H1 (cell line): ENCODE results near the gene ERGIC3. TPM values are rescaled to one million over a fixed set of nuclear protein-coding genes. Genes with fewer than 3 reads are reported as not detected.

Source experiments
- CTCF ChIA-PET: fragments of 300-600 bp; sonication (Branson Sonifier 250); formaldehyde crosslinking; loops from one replicate; lab custom pipeline; 2021; ENCODE audit not compliant: partially characterized antibody; lab: Charles Lee
- POLR2A ChIA-PET: fragments of 300-600 bp; sonication (Branson Sonifier 250); formaldehyde crosslinking; loops from one replicate; lab custom pipeline; 2021; ENCODE audit warnings: inconsistent platforms; ENCODE audit not compliant: partially characterized antibody; lab: Charles Lee
- DNase-seq, 2 experiments: peaks; one replicate each; pipeline versions ENCODE4 v3.0.0 to v3.0.0-alpha.2; 2010 to 2022; ENCODE audit warnings: low spot score in 2 of 2, low read depth in 1 of 2, mixed read lengths in 1 of 2
- FAIRE-seq: peaks from 2 replicates; lab custom pipeline; 2011; peaks lifted over from hg19 to GRCh38; lab: Jason Lieb, UNC
- H2AFZ ChIP-seq: 2 replicates; pipeline ENCODE4 v1.8.1; 2012; ENCODE audit warnings: low read length, inconsistent platforms
- H2AK5ac ChIP-seq: 2 replicates; pipeline ENCODE4 v1.6.1; 2013; ENCODE audit warnings: low read depth, low read length
- H2BK120ac ChIP-seq: replicated peaks from 2 replicates; pipeline ENCODE3; 2013; ENCODE audit warnings: low read depth, low read length, inconsistent platforms
- H2BK12ac ChIP-seq: 2 replicates; pipeline ENCODE4 v1.6.1; 2013; ENCODE audit warnings: low read depth, low read length
- H2BK15ac ChIP-seq: 2 replicates; pipeline ENCODE4 v1.6.1; 2013; ENCODE audit warnings: low read length
- H2BK20ac ChIP-seq: 2 replicates; pipeline ENCODE4 v1.6.1; 2013; ENCODE audit warnings: low read length
- H2BK5ac ChIP-seq: 2 replicates; pipeline ENCODE4 v1.6.1; 2013; ENCODE audit warnings: low read depth, low read length
- H3K14ac ChIP-seq: 2 replicates; pipeline ENCODE4 v1.6.1; 2013; ENCODE audit warnings: inconsistent platforms; ENCODE audit not compliant: insufficient read length
- H3K18ac ChIP-seq: 2 replicates; pipeline ENCODE4 v1.6.1; 2013; ENCODE audit warnings: low read length; ENCODE audit errors: extremely low read depth
- H3K23ac ChIP-seq: 2 replicates; pipeline ENCODE4 v1.6.1; 2013; ENCODE audit warnings: inconsistent platforms; ENCODE audit not compliant: insufficient read length
- H3K23me2 ChIP-seq: 2 replicates; pipeline ENCODE4 v1.6.1; 2013; ENCODE audit warnings: low read depth, low read length
- H3K27ac ChIP-seq: 2 replicates; pipeline ENCODE4 v1.6.1; 2011; ENCODE audit warnings: low read depth, low read length, inconsistent platforms
- H3K27me3 ChIP-seq, 4 experiments: replicated peaks in 1 of 4; 1 replicate in 1 of 4; 2 replicates in 3 of 4; pipeline versions ENCODE4 v1.6.1 to v1.8.1; 2011 to 2013; ENCODE audit warnings: low read length in 3 of 4, mild to moderate bottlenecking in 3 of 4, inconsistent platforms in 2 of 4, mixed read lengths in 2 of 4, moderate library complexity in 1 of 4; ENCODE audit not compliant: control insufficient read depth in 3 of 4, insufficient read depth in 3 of 4; ENCODE audit errors: extremely low read depth in 1 of 4
- H3K36me3 ChIP-seq, 4 experiments: 2 replicates each; pipeline versions ENCODE4 v1.6.1 to v1.8.1; 2011 to 2013; ENCODE audit warnings: mild to moderate bottlenecking in 4 of 4, low read length in 3 of 4, moderate library complexity in 2 of 4, control low read depth in 1 of 4, inconsistent platforms in 1 of 4; ENCODE audit not compliant: insufficient read depth in 4 of 4, control insufficient read depth in 2 of 4
- H3K4ac ChIP-seq: replicated peaks from 2 replicates; pipeline ENCODE3; 2013; ENCODE audit warnings: low read length, low read depth, mixed read lengths, inconsistent platforms; ENCODE audit not compliant: insufficient read length
- H3K4me1 ChIP-seq, 4 experiments: replicated peaks in 1 of 4; 1 replicate in 1 of 4; 2 replicates in 3 of 4; pipeline versions ENCODE4 v1.6.1 to v1.8.1; 2011 to 2013; ENCODE audit warnings: low read length in 3 of 4, inconsistent platforms in 2 of 4, mixed read lengths in 1 of 4; ENCODE audit not compliant: insufficient read depth in 4 of 4, control insufficient read depth in 3 of 4
- H3K4me2 ChIP-seq, 2 experiments: 2 replicates each; pipeline versions ENCODE4 v1.6.1 to v1.8.1; 2011 to 2013; ENCODE audit warnings: low read depth in 2 of 2, low read length in 2 of 2, control low read depth in 1 of 2, inconsistent platforms in 1 of 2, mild to moderate bottlenecking in 1 of 2; ENCODE audit not compliant: insufficient read depth in 1 of 2
- H3K4me3 ChIP-seq, 4 experiments: fragments of 200-600, 300-600 bp in 1 of 4; sonication (generic), shearing (Covaris generic), sonication (Bioruptor Twin) in 1 of 4; 2 replicates each; pipeline versions ENCODE4 v1.5.1 to v1.8.1; 2011 to 2016; ENCODE audit warnings: low read length in 4 of 4, low read depth in 3 of 4, control low read depth in 2 of 4, inconsistent platforms in 2 of 4, mild to moderate bottlenecking in 2 of 4, mixed read lengths in 1 of 4, moderate library complexity in 1 of 4; ENCODE audit not compliant: insufficient read depth in 2 of 4; ENCODE audit errors: extremely low read depth in 1 of 4
- H3K56ac ChIP-seq: replicated peaks from 2 replicates; pipeline ENCODE3; 2013; ENCODE audit warnings: low read depth, mild to moderate bottlenecking, mixed read lengths, low read length, inconsistent platforms; ENCODE audit not compliant: insufficient read length
- H3K79me1 ChIP-seq: 2 replicates; pipeline ENCODE4 v1.6.1; 2013; ENCODE audit warnings: low read depth, low read length, control low read depth
- H3K79me2 ChIP-seq, 2 experiments: 2 replicates each; pipeline versions ENCODE4 v1.6.1 to v1.8.1; 2012 to 2013; ENCODE audit warnings: low read length in 2 of 2, mild to moderate bottlenecking in 2 of 2, inconsistent platforms in 1 of 2; ENCODE audit not compliant: insufficient read depth in 2 of 2, control insufficient read depth in 1 of 2
- H3K9ac ChIP-seq, 4 experiments: replicated peaks in 1 of 4; 1 replicate in 1 of 4; 2 replicates in 3 of 4; pipeline versions ENCODE4 v1.6.1 to v1.8.1; 2011 to 2013; ENCODE audit warnings: low read depth in 3 of 4, low read length in 3 of 4, control low read depth in 2 of 4, mild to moderate bottlenecking in 2 of 4, moderate library complexity in 2 of 4, inconsistent platforms in 1 of 4; ENCODE audit errors: extremely low read depth in 1 of 4
- H3K9me3 ChIP-seq, 2 experiments: 2 replicates each; pipeline versions ENCODE4 v1.6.1 to v1.8.1; 2012 to 2013; ENCODE audit warnings: mild to moderate bottlenecking in 2 of 2, moderate library complexity in 2 of 2, control low read depth in 1 of 2, inconsistent platforms in 1 of 2, low read depth in 1 of 2, low read length in 1 of 2, mixed read lengths in 1 of 2; ENCODE audit not compliant: insufficient read depth in 2 of 2
- H4K20me1 ChIP-seq, 2 experiments: replicated peaks in 1 of 2; 2 replicates each; pipeline versions ENCODE3 to v1.8.1; 2011 to 2013; ENCODE audit warnings: inconsistent platforms in 2 of 2, low read length in 2 of 2, mild to moderate bottlenecking in 1 of 2; ENCODE audit not compliant: insufficient read depth in 2 of 2, control insufficient read depth in 1 of 2
- H4K5ac ChIP-seq: 2 replicates; pipeline ENCODE4 v1.6.1; 2013; ENCODE audit warnings: low read length, low read depth, mixed read lengths, inconsistent platforms; ENCODE audit not compliant: insufficient read length
- H4K8ac ChIP-seq: 2 replicates; pipeline ENCODE4 v1.8.0; 2013; ENCODE audit warnings: mild to moderate bottlenecking, moderate library complexity, low read length, inconsistent platforms; ENCODE audit not compliant: insufficient read depth; ENCODE audit errors: extremely low read depth
- H4K91ac ChIP-seq: replicated peaks from 2 replicates; pipeline ENCODE3; 2013; ENCODE audit warnings: low read length, mixed read lengths, inconsistent platforms; ENCODE audit not compliant: insufficient read length
- CHD2 ChIP-seq: IDR thresholded peaks from 2 replicates; pipeline ENCODE4 v1.6.1; 2012; ENCODE audit warnings: low read length, improper control_type of control experiment
- CTCF ChIP-seq, 3 experiments: IDR thresholded peaks; 1 replicate in 2 of 3; 2 replicates in 1 of 3; pipeline versions ENCODE4 v1.5.1 to v1.6.1; 2011; ENCODE audit warnings: low read length in 3 of 3, mild to moderate bottlenecking in 3 of 3, inconsistent platforms in 2 of 3, low read depth in 1 of 3, moderate library complexity in 1 of 3; ENCODE audit not compliant: insufficient read depth in 1 of 3; ENCODE audit errors: control extremely low read depth in 1 of 3
- NANOG ChIP-seq: IDR thresholded peaks from 2 replicates; pipeline ENCODE4 v1.6.1; 2011; ENCODE audit warnings: low read length, low read depth, mild to moderate bottlenecking, inconsistent platforms; ENCODE audit not compliant: insufficient read depth, poor library complexity, severe bottlenecking
- SIX5 ChIP-seq: IDR thresholded peaks from 2 replicates; pipeline ENCODE4 v1.6.1; 2011; ENCODE audit warnings: mild to moderate bottlenecking, low read depth, low read length
- USF2 ChIP-seq: IDR thresholded peaks from 2 replicates; pipeline ENCODE4 v1.6.1; 2011; ENCODE audit warnings: low read length, improper control_type of control experiment
- WGBS, 2 experiments: shearing (Covaris generic) in 1 of 2; methylation state at CpG; one replicate each; pipeline versions ENCODE4 v1.1.6 to v1.1.7; 2013 to 2015; ENCODE audit warnings: low lambda C conversion rate in 2 of 2, mixed read lengths in 2 of 2, inconsistent platforms in 1 of 2, low coverage in 1 of 2, missing lambda C conversion rate in 1 of 2; ENCODE audit not compliant: insufficient replicate concordance in 2 of 2, insufficient coverage in 1 of 2, insufficient read length in 1 of 2; ENCODE audit errors: extremely low coverage in 1 of 2, missing lambda C conversion rate in 1 of 2; 5-methylcytosine and 5-hydroxymethylcytosine counted together
- polyA plus RNA-seq, 7 experiments: library from polyadenylated mRNA; depleted of rRNA in 3 of 7; stranded (reverse) in 5 of 7; unstranded in 2 of 7; fragments of >200 nt in 5 of 7; fragments of 200-250 nt in 2 of 7; gene quantifications; 1 replicate in 5 of 7; 2 replicates in 1 of 7; 4 replicates in 1 of 7; pipeline versions ENCODE4 v1.2.1 to v1.2.3, GENCODE V29; 2011 to 2013; ENCODE audit warnings: missing spikeins in 2 of 7, mixed read lengths in 2 of 7
- total RNA-seq: library from RNA; stranded (reverse); fragmentation: NEBNext Ultra II Directional; extraction: Animal tissue kit (Norgen Biotek cat#: 25700); gene quantifications from 2 replicates; pipeline ENCODE4 v1.2.1, GENCODE V29; 2021

The ERGIC3 gene
- total and polyA plus RNA-seq, 2 of the 8 experiments (the other 6 are each of a cell fraction or from before 2014, with no cell fraction given) = 178 to 341 TPM

GRCh38 chr20:35583636-35584560, 42.0 kb downstream of the ERGIC3 start:
- Histone ChIP-seq H2BK12ac (no peak overlapping the region), H4K5ac (no peak overlapping the region), H3K4me3 (no peak overlapping the region), H2AK5ac (no peak overlapping the region), H3K27ac (no peak overlapping the region), H3K4me2 (no peak overlapping the region), H3K23me2 (peaks cover 3% of the 10 kb centered on the region; the same call in 1 of the 2 replicates), H3K79me1 (no peaks in the 10 kb centered on the region), H3K9me3 (no peaks in the 10 kb centered on the region), H3K4ac (no peak overlapping the region), H3K36me3 (no peaks in the 10 kb centered on the region), H3K56ac (no peak overlapping the region), H3K23ac (no peak overlapping the region), H3K18ac (no peak overlapping the region), H2BK120ac (no peak overlapping the region), H4K8ac (no peak overlapping the region), H4K20me1 (no peaks in the 10 kb centered on the region), H3K9ac (no peak overlapping the region), H2BK5ac (no peak overlapping the region), H2AFZ (no peak overlapping the region), H3K27me3 (no peaks in the 10 kb centered on the region), H2BK15ac (no peak overlapping the region), H4K91ac (no peak overlapping the region), H3K79me2 (no peaks in the 10 kb centered on the region), H3K14ac (no peak overlapping the region), H3K4me1 (no peaks in the 10 kb centered on the region), H2BK20ac (no peak overlapping the region)
- 87% methylated on average over 18 of the region's 18 CpGs; no CpG with 5 or more reads in 1 of the 2 experiments for WGBS, 2 experiments
- ChIA-PET CTCF (interaction anchor here (0.8 to 1.2 kb wide), 3 partner anchors 19 to 48 kb away, joined by 3 to 4 read pairs (median 3); no protein-coding TSS in a partner anchor), POLR2A (interaction anchor here (1.0 to 1.5 kb wide), 3 partner anchors 10 to 43 kb away, joined by 3 read pairs; no protein-coding TSS in a partner anchor)
- TF ChIP-seq CHD2 (no peak), CTCF (IDR thresholded peaks at IDR 0.05; ENCODE audit: control extremely low read depth in 1 of 3, insufficient read depth in 1 of 3, low read depth in 1 of 3, low read length in 3 of 3) (no peak), NANOG (no peak), USF2 (no peak), SIX5 (no peak)
- DNase-seq = no peak
- no peak for FAIRE-seq
